Measurements from ENCODE around the gene CFAP100. TPM values are rescaled to one million over a fixed set of nuclear protein-coding genes. Genes with fewer than 3 reads are reported as not detected.

CFAP100 gene
- total RNA-seq, 4 donors from 2014 or later, result not detected

- DNase-seq, result no peak
- no peak overlapping the region for H3K27ac ChIP-seq
- H3K4me3 ChIP-seq, result no peak overlapping the region
- H3K9me3 ChIP-seq, result no peaks in the 10 kb centered on the region
- no peaks in the 10 kb centered on the region for H3K4me1 ChIP-seq
- TF ChIP-seq CTCF (IDR thresholded peaks at IDR 0.05) (no peak), POLR2A (IDR thresholded peaks at IDR 0.05) (no peak)
- intact Hi-C loops (cut with DNase I), result no loop called here
- H3K36me3 ChIP-seq, result no peaks in the 10 kb centered on the region
- WGBS, 2 donors, result 78 to 81% methylated on average over 7 to 9 of the region's 11 CpGs
- H3K27me3 ChIP-seq, result peaks cover 0 to 13% (median 0%) of the 10 kb centered on the region in 4 donors
Observed at GRCh38 chr3:126365351-126366277, 29.1 kb upstream of the CFAP100 start.

GRCh38 chr3:126367316-126367805 lies 27.3 kb upstream of the CFAP100 start:
- intact Hi-C loops (cut with DNase I), result no loop called here
- no peak for DNase-seq
- Histone ChIP-seq H3K27ac (no peak overlapping the region), H3K4me1 (no peaks in the 10 kb centered on the region), H3K36me3 (no peaks in the 10 kb centered on the region), H3K27me3 (no peaks in the 10 kb centered on the region), H3K4me3 (no peak overlapping the region), H3K9me3 (no peaks in the 10 kb centered on the region)
- WGBS, 2 donors, result 86 to 90% methylated on average over 3 to 5 of the region's 6 CpGs
- no peak for TF ChIP-seq POLR2A (IDR thresholded peaks at IDR 0.05)
- TF ChIP-seq CTCF (IDR thresholded peaks at IDR 0.05), result no peak

- Histone ChIP-seq H3K27ac (no peak overlapping the region), H3K4me3 (no peak overlapping the region), H3K36me3 (no peaks in the 10 kb centered on the region), H3K27me3 (no peaks in the 10 kb centered on the region), H3K9me3 (no peaks in the 10 kb centered on the region), H3K4me1 (no peaks in the 10 kb centered on the region)
- no peak for TF ChIP-seq CTCF (IDR thresholded peaks at IDR 0.05)
- TF ChIP-seq POLR2A (IDR thresholded peaks at IDR 0.05), result no peak
- intact Hi-C loops (cut with DNase I), result no loop called here
- WGBS, 2 donors, result 68 to 100% methylated on average over 2 of the region's 2 CpGs
- no peak for DNase-seq
Observed at GRCh38 chr3:126369490-126369889, 25.2 kb upstream of the CFAP100 start.

- Histone ChIP-seq H3K27me3 (no peaks in the 10 kb centered on the region), H3K27ac (no peak overlapping the region), H3K4me1 (no peaks in the 10 kb centered on the region), H3K36me3 (no peaks in the 10 kb centered on the region), H3K4me3 (no peak overlapping the region), H3K9me3 (no peaks in the 10 kb centered on the region)
- TF ChIP-seq CTCF (IDR thresholded peaks at IDR 0.05) (no peak), POLR2A (IDR thresholded peaks at IDR 0.05) (no peak)
- WGBS, 2 donors, result 50 to 79% methylated on average over 1 to 4 of the region's 4 CpGs
- intact Hi-C loops (cut with DNase I), result no loop called here
- no peak for DNase-seq
Observed at GRCh38 chr3:126370055-126370454, 24.7 kb upstream of the CFAP100 start.

GRCh38 chr3:126370606-126371005 lies 24.1 kb upstream of the CFAP100 start:
- Histone ChIP-seq H3K9me3 (no peaks in the 10 kb centered on the region), H3K36me3 (no peaks in the 10 kb centered on the region), H3K27ac (no peak overlapping the region), H3K4me1 (peaks cover 0 to 2% (median 0%) of the 10 kb centered on the region in 3 donors), H3K4me3 (no peak overlapping the region), H3K27me3 (no peaks in the 10 kb centered on the region)
- TF ChIP-seq CTCF (IDR thresholded peaks at IDR 0.05) (no peak), POLR2A (IDR thresholded peaks at IDR 0.05) (no peak)
- WGBS, 2 donors, result 86 to 100% methylated on average over 2 to 3 of the region's 7 CpGs
- DNase-seq, result no peak
- intact Hi-C loops (cut with DNase I), result no loop called here

Data from esophagus squamous epithelium (tissue), 5 donors.